BE2C (cell line): ENCODE data around the gene FAM151A.
"Not testable (repeated sequence)": the region's sequence is repeated elsewhere in the genome, so short reads cannot be mapped to it uniquely, and the experiment has no call there.

ENCODE experiments used
- DNase-seq: peaks from one replicate; pipeline ENCODE4 v3.0.0-alpha.2; 2020
- H3K27me3 ChIP-seq: fragments of 250-450 bp; sonication (Bioruptor Pico); 2 replicates; pipeline ENCODE4 v1.5.1; 2020; ENCODE audit warnings: mild to moderate bottlenecking
- H3K36me3 ChIP-seq: fragments of 250-450 bp; sonication (Bioruptor Pico); 2 replicates; pipeline ENCODE4 v1.5.1; 2020; ENCODE audit warnings: mild to moderate bottlenecking
- H3K4me1 ChIP-seq: fragments of 250-450 bp; sonication (Bioruptor Pico); 2 replicates; pipeline ENCODE4 v1.5.1; 2020
- H3K4me3 ChIP-seq: 2 replicates; pipeline ENCODE4 v1.5.1; 2011; ENCODE audit warnings: low read depth, low read length
- H3K9me3 ChIP-seq: fragments of 250-450 bp; sonication (Bioruptor Pico); 2 replicates; pipeline ENCODE4 v1.5.1; 2020
- CTCF ChIP-seq: IDR thresholded peaks from 2 replicates; pipeline ENCODE4 v1.5.1; 2012; ENCODE audit warnings: mild to moderate bottlenecking, low read depth, low read length

FAM151A gene

GRCh38 chr1:54640863-54641836 is 17.8 kb upstream of the FAM151A start, which contains the start of gene MROH7:
Gene MROH7, plus strand, starts transcription at chr1:54641786. Its CDS starts 11,141 bp downstream, at chr1:54652927.
- Histone ChIP-seq H3K4me3 (no peak within 1 kb of the TSS), H3K27me3 (no peaks in the 10 kb centered on the region), H3K36me3 (no peaks in the 10 kb centered on the region), H3K9me3 (no peaks in the 10 kb centered on the region), H3K4me1 (no peaks in the 10 kb centered on the region)
- DNase-seq = no peak
- TF ChIP-seq CTCF = no peak

GRCh38 chr1:54640361-54640760 is 17.0 kb upstream of the FAM151A start:
- no peak for TF ChIP-seq CTCF
- H3K27me3 ChIP-seq = no peaks in the 10 kb centered on the region
- no peak overlapping the region for H3K4me3 ChIP-seq
- H3K9me3 ChIP-seq = no peaks in the 10 kb centered on the region
- no peak for DNase-seq
- H3K4me1 ChIP-seq = no peaks in the 10 kb centered on the region
- H3K36me3 ChIP-seq = no peaks in the 10 kb centered on the region

- not testable (repeated sequence) for DNase-seq
Measured at GRCh38 chr1:54636461-54637446, 13.4 kb upstream of the FAM151A start.

GRCh38 chr1:54635804-54636203 is 12.5 kb upstream of the FAM151A start:
- H3K9me3 ChIP-seq, H3K4me1 ChIP-seq, H3K36me3 ChIP-seq, H3K27me3 ChIP-seq, DNase-seq, H3K4me3 ChIP-seq: not testable (repeated sequence)

More at GRCh38 chr1:54636461-54637446, 13.4 kb upstream of the FAM151A start:
- not testable (repeated sequence) for H3K27me3 ChIP-seq, H3K4me1 ChIP-seq, H3K9me3 ChIP-seq, H3K36me3 ChIP-seq, H3K4me3 ChIP-seq

- no peak for DNase-seq
- H3K9me3 ChIP-seq = no peaks in the 10 kb centered on the region
- TF ChIP-seq CTCF = no peak
Measured at GRCh38 chr1:54627196-54627595, 3.9 kb upstream of the FAM151A start.

GRCh38 chr1:54624466-54625464 is 1.4 kb upstream of the FAM151A start:
- no peak for TF ChIP-seq CTCF
- no peak overlapping the region for H3K4me3 ChIP-seq
- H3K9me3 ChIP-seq = no peaks in the 10 kb centered on the region
- H3K36me3 ChIP-seq = no peaks in the 10 kb centered on the region
- no peaks in the 10 kb centered on the region for H3K27me3 ChIP-seq
- H3K4me1 ChIP-seq = no peaks in the 10 kb centered on the region
- DNase-seq = no peak

More at GRCh38 chr1:54627196-54627595, 3.9 kb upstream of the FAM151A start:
- Histone ChIP-seq H3K36me3 (no peaks in the 10 kb centered on the region), H3K27me3 (no peaks in the 10 kb centered on the region), H3K4me1 (no peaks in the 10 kb centered on the region), H3K4me3 (no peak overlapping the region)
